Measurements from ENCODE around the gene ACY1.

DNA sequence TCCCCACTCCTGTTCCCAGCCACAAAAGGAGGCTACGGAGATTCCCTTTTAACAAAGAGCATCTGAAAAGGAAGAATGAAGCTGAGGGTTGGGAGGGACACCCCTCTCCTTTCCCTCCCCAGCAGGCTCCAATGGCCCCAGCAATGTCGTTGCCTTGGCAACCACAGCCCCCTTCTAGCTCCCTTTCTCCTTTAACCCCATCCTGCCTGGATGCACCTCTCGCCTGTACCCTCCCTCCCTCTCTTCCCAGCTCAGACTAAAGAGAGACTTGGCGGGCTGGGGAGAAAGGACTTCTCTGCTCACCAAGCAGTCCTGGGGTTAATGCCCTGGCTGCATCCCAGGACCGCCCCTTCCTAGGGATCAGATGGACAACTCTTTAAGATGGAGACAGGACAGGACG is 19.4 kb downstream of the ACY1 start:
- TF ChIP-seq, protein P1, sequence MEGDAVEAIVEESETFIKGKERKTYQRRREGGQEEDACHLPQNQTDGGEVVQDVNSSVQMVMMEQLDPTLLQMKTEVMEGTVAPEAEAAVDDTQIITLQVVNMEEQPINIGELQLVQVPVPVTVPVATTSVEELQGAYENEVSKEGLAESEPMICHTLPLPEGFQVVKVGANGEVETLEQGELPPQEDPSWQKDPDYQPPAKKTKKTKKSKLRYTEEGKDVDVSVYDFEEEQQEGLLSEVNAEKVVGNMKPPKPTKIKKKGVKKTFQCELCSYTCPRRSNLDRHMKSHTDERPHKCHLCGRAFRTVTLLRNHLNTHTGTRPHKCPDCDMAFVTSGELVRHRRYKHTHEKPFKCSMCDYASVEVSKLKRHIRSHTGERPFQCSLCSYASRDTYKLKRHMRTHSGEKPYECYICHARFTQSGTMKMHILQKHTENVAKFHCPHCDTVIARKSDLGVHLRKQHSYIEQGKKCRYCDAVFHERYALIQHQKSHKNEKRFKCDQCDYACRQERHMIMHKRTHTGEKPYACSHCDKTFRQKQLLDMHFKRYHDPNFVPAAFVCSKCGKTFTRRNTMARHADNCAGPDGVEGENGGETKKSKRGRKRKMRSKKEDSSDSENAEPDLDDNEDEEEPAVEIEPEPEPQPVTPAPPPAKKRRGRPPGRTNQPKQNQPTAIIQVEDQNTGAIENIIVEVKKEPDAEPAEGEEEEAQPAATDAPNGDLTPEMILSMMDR (IDR thresholded peaks at IDR 0.05), result no peak
- no peak for TF ChIP-seq EP300 (IDR thresholded peaks at IDR 0.05)
- TF ChIP-seq POLR2A (IDR thresholded peaks at IDR 0.05), result no peak
- no peak for TF ChIP-seq POLR2AphosphoS5 (IDR thresholded peaks at IDR 0.05)

Measured in suprapubic skin (tissue), 4 donors.